ENCODE data around the gene SPEM3. TPM values are rescaled to one million over a fixed set of nuclear protein-coding genes. Genes with fewer than 3 reads are reported as not detected.

Gene SPEM3
- total and polyA plus RNA-seq, 2 of the 13 experiments (the other 11 are each of a cell fraction or from before 2014, with no cell fraction given), result not detected

DNA sequence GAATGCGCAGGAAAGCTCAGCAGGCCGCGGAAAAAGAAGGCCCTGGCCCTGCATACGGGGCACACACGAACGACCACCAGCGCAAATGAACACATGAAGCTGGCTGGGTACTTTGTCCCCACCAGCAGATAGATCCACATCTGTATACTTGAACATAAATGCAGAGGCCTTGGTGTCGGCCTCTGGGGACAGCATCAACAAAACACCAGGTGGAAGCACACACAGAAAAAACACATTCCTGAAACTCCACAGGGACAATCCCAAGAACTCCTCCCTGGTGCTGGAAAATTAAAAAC, 51.4 kb downstream of the SPEM3 start (continued):
- TF ChIP-seq AKNA (CRISPR knock-in tag; IDR thresholded peaks at IDR 0.05; ENCODE audit: borderline replicate concordance), result no peak
- 0 out of 2 replicates have a peak, but pooled peaks have one; percentile 15 for TF ChIP-seq ZC3H4 (CRISPR knock-in tag; IDR thresholded peaks at IDR 0.05; ENCODE audit: borderline replicate concordance)
- no peak for TF ChIP-seq ZSCAN12 (CRISPR knock-in tag; IDR thresholded peaks at IDR 0.05)
- no peak for TF ChIP-seq ZSCAN29 (CRISPR knock-in tag; conservative IDR thresholded peaks at IDR 0.05)
- peak; percentile 19; the same call in 1 of the 2 replicates for TF ChIP-seq SIN3A (IDR thresholded peaks at IDR 0.05; ENCODE audit: borderline replicate concordance, low read depth, low read length)
- TF ChIP-seq KLF16 (CRISPR knock-in tag; IDR thresholded peaks at IDR 0.05), result no peak
- no peak for TF ChIP-seq ATF6 (CRISPR knock-in tag; conservative IDR thresholded peaks at IDR 0.05)
- no peak for TF ChIP-seq ZNF782 (CRISPR knock-in tag; IDR thresholded peaks at IDR 0.05; ENCODE audit: borderline replicate concordance)
- TF ChIP-seq ZNF512B (CRISPR knock-in tag; IDR thresholded peaks at IDR 0.05; ENCODE audit: borderline replicate concordance), result no peak
- TF ChIP-seq, protein P1, sequence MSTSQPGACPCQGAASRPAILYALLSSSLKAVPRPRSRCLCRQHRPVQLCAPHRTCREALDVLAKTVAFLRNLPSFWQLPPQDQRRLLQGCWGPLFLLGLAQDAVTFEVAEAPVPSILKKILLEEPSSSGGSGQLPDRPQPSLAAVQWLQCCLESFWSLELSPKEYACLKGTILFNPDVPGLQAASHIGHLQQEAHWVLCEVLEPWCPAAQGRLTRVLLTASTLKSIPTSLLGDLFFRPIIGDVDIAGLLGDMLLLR (CRISPR knock-in tag; IDR thresholded peaks at IDR 0.05), result no peak
- TF ChIP-seq, protein P2, sequence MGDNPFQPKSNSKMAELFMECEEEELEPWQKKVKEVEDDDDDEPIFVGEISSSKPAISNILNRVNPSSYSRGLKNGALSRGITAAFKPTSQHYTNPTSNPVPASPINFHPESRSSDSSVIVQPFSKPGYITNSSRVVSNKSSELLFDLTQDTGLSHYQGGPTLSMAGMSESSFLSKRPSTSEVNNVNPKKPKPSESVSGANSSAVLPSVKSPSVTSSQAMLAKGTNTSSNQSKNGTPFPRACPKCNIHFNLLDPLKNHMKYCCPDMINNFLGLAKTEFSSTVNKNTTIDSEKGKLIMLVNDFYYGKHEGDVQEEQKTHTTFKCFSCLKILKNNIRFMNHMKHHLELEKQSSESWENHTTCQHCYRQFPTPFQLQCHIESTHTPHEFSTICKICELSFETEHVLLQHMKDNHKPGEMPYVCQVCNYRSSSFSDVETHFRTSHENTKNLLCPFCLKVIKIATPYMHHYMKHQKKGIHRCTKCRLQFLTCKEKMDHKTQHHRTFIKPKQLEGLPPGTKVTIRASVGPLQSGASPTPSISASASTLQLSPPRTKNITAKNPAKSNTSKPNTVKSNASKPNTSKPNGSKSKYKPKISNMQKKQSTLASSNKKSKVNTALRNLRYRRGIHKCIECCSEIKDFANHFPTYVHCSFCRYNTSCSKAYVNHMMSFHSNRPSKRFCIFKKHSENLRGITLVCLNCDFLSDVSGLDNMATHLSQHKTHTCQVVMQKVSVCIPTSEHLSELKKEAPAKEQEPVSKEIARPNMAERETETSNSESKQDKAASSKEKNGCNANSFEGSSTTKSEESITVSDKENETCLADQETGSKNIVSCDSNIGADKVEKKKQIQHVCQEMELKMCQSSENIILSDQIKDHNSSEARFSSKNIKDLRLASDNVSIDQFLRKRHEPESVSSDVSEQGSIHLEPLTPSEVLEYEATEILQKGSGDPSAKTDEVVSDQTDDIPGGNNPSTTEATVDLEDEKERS (CRISPR knock-in tag; IDR thresholded peaks at IDR 0.05), result no peak
- TF ChIP-seq MYNN (CRISPR knock-in tag; IDR thresholded peaks at IDR 0.05; ENCODE audit: low read depth), result no peak
- no peak for TF ChIP-seq SRSF4 (IDR thresholded peaks at IDR 0.05; ENCODE audit: low read depth, low read length, poor library complexity, severe bottlenecking)

Data from HepG2 (cell line).